Neural cell (in vitro differentiated cells): Measurements from ENCODE around the gene APCDD1.

Experiments used
- EP300 ChIP-seq: fragments of 450-650 bp; conservative IDR thresholded peaks from 2 replicates; pipeline ENCODE4 v1.6.1; 2014; ENCODE audit warnings: antibody characterized with exemption, mild to moderate bottlenecking, moderate library complexity; ENCODE audit not compliant: poor library complexity, severe bottlenecking
- EZH2 ChIP-seq: fragments of 200-600, 300-800 bp; shearing (Covaris generic), sonication (generic); IDR thresholded peaks from 2 replicates; pipeline ENCODE4 v1.6.1; 2014; ENCODE audit warnings: antibody characterized with exemption, low read length, borderline replicate concordance, mild to moderate bottlenecking; ENCODE audit not compliant: insufficient read depth, poor library complexity, severe bottlenecking
- MXI1 ChIP-seq: fragments of 450-650 bp; conservative IDR thresholded peaks from 2 replicates; pipeline ENCODE4 v1.6.1; 2014; ENCODE audit warnings: antibody characterized with exemption, mild to moderate bottlenecking; ENCODE audit not compliant: poor library complexity, severe bottlenecking
- POLR2AphosphoS5 ChIP-seq: IDR thresholded peaks from 2 replicates; pipeline ENCODE4 v1.6.1; 2012
- RAD21 ChIP-seq: fragments of 450-650 bp; conservative IDR thresholded peaks from 2 replicates; pipeline ENCODE4 v1.6.1; 2014; ENCODE audit warnings: antibody characterized with exemption, mild to moderate bottlenecking, moderate library complexity
- SMC3 ChIP-seq: fragments of 450-650 bp; conservative IDR thresholded peaks from 2 replicates; pipeline ENCODE4 v1.6.1; 2014; ENCODE audit warnings: antibody characterized with exemption, mild to moderate bottlenecking, moderate library complexity; ENCODE audit not compliant: poor library complexity
- TAF1 ChIP-seq: IDR thresholded peaks from 2 replicates; pipeline ENCODE4 v1.6.1; 2012; ENCODE audit warnings: low read depth
- TF ChIP-seq, protein P1 (sequence below): fragments of 450-650 bp; IDR thresholded peaks from 2 replicates; pipeline ENCODE4 v1.5.1; 2014; ENCODE audit warnings: antibody characterized with exemption, mild to moderate bottlenecking, moderate library complexity; ENCODE audit not compliant: poor library complexity, severe bottlenecking
- TF ChIP-seq, protein P2 (sequence below): IDR thresholded peaks from 2 replicates; pipeline ENCODE4 v1.6.1; 2012; ENCODE audit warnings: borderline replicate concordance

DNA sequence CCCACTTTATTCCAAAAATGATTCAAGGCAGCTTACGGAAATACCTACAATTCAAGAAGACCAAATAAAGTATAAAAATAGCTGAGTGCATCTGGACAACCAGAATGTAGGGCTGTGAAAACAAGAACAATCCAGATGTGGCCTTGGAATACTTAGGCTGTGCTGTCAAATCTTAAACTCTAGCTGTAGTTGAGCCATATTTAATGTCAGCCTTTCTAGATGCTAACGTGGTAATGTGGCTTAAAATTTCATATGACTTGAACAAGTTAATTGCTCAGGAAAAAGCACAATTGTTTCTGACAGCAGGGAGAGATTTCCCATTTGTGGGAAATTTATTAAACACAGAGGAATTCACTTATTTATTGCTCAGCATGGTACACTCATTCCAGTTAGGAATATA is 56.8 kb downstream of the APCDD1 start:
- TF ChIP-seq, protein P1, sequence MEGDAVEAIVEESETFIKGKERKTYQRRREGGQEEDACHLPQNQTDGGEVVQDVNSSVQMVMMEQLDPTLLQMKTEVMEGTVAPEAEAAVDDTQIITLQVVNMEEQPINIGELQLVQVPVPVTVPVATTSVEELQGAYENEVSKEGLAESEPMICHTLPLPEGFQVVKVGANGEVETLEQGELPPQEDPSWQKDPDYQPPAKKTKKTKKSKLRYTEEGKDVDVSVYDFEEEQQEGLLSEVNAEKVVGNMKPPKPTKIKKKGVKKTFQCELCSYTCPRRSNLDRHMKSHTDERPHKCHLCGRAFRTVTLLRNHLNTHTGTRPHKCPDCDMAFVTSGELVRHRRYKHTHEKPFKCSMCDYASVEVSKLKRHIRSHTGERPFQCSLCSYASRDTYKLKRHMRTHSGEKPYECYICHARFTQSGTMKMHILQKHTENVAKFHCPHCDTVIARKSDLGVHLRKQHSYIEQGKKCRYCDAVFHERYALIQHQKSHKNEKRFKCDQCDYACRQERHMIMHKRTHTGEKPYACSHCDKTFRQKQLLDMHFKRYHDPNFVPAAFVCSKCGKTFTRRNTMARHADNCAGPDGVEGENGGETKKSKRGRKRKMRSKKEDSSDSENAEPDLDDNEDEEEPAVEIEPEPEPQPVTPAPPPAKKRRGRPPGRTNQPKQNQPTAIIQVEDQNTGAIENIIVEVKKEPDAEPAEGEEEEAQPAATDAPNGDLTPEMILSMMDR: no peak
- TF ChIP-seq SMC3 (no peak), EP300 (no peak), POLR2AphosphoS5 (no peak), EZH2 (no peak), MXI1 (no peak), TAF1 (no peak), RAD21 (no peak)
- TF ChIP-seq, protein P2, sequence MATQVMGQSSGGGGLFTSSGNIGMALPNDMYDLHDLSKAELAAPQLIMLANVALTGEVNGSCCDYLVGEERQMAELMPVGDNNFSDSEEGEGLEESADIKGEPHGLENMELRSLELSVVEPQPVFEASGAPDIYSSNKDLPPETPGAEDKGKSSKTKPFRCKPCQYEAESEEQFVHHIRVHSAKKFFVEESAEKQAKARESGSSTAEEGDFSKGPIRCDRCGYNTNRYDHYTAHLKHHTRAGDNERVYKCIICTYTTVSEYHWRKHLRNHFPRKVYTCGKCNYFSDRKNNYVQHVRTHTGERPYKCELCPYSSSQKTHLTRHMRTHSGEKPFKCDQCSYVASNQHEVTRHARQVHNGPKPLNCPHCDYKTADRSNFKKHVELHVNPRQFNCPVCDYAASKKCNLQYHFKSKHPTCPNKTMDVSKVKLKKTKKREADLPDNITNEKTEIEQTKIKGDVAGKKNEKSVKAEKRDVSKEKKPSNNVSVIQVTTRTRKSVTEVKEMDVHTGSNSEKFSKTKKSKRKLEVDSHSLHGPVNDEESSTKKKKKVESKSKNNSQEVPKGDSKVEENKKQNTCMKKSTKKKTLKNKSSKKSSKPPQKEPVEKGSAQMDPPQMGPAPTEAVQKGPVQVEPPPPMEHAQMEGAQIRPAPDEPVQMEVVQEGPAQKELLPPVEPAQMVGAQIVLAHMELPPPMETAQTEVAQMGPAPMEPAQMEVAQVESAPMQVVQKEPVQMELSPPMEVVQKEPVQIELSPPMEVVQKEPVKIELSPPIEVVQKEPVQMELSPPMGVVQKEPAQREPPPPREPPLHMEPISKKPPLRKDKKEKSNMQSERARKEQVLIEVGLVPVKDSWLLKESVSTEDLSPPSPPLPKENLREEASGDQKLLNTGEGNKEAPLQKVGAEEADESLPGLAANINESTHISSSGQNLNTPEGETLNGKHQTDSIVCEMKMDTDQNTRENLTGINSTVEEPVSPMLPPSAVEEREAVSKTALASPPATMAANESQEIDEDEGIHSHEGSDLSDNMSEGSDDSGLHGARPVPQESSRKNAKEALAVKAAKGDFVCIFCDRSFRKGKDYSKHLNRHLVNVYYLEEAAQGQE: peak; percentile 58
